Epidermal melanocyte (primary cell): Measurements from ENCODE around the gene HSPB3.
"Not testable (repeated sequence)": the region's sequence is repeated elsewhere in the genome, so short reads cannot be mapped to it uniquely, and the experiment has no call there.

Source experiments
- DNase-seq: peaks from one replicate; pipeline ENCODE4 v3.0.0; 2011; ENCODE audit warnings: low spot score; ENCODE audit not compliant: insufficient read length

HSPB3 gene

GRCh38 chr5:54457094-54457862 lies 1.8 kb downstream of the HSPB3 start:
- peak; percentile 36 for DNase-seq

DNA sequence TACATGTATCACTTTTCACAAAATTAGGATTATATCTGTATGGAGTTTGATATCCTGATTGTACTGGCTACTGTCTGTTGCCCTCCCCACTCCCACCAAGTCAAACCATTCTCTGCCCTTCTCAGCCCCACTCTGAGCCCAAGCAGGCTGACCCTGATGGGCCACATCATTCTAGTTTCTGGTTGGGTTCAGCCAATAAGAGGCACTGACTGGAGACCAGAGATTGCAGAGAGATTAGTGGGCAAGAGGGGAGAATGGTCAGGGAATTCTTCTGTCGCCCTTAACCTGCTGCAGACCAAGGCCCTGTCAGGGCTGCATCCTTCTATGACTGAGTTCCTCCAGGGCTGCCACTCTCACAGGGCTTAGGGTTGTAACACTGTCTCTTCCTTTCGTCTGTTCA lies 2.7 kb downstream of the HSPB3 start:
- no peak for DNase-seq

- DNase-seq, result no peak
Measured at GRCh38 chr5:54460181-54460919, 4.9 kb downstream of the HSPB3 start.

- no peak for DNase-seq
Measured at GRCh38 chr5:54462281-54462680, 6.8 kb downstream of the HSPB3 start.

DNA sequence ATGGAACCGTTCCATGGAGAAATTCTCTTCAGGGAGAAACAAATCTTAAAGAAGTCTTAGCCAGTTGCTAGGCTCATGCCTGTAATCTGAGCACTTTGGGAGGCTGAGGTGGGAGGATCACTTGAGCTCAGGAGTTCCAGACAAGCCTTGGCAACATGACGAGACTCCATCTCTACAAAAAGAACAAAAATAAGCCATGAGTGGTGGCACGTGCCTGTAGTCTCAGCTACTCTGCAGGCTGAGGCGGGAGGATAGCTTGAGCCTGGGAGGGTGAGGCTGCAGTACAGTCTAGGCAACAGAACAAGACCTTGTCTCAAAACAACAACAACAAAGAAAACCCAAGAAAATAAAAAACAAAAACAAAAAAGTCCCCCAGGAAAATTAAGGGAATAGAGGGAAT lies 8.2 kb downstream of the HSPB3 start:
- no peak for DNase-seq

DNA sequence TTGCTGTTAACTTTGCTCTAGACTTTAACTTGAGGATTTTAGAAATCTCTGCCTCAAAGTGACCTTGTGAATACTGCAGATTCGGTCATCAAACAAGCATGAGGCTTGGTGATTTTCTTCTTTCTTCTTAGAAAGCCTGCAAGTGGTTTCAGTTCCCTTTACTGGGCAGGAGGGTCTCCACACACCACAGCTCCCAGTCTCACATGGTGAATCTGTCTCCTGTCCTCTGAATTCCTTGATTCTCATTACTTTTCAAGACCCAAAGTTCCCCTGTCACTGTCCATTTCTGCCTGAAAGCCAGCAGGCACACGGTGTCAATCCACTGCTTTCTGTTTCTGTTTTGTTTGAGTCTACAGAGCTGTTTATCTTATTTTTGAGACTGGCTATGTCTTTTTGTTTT lies 14.1 kb downstream of the HSPB3 start:
- no peak for DNase-seq

DNA sequence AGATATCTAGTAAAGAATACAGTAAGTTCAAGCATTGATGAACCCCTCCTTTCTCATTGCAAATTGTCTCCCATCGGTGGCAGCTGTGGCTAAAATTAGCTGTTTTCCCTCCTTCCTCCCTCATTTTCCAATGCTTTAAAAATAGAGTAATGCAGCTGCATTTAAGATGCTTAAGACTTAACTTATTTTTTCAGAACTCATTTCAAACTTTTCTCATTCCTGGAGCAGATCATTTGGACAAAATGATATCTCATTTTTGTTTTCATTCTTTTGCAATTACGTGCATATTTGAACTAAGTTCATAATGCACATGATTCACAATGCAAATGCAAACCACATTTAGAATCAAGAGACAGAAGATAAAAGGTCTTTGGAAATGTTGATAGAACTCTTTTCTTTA lies 14.6 kb downstream of the HSPB3 start:
- DNase-seq, result no peak

DNA sequence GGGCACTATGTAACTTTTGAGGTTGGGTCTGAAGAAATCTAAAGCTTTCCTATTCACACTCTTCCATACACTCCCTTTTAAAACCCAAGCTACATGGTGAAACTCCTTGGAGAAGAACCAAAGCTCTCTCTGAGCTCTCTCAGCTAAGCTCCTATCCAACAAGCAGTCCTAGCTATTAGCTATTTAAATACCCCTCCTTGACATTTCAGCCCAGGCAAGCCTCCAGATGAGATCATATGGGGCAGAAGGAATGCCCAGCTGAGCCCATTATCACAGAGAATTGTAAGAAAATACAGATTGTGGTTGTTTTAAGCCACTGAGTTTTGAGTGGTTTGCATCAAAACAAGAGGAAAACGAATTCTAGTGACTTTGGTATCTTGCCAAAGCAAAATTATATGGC lies 15.2 kb downstream of the HSPB3 start:
- no peak for DNase-seq

DNA sequence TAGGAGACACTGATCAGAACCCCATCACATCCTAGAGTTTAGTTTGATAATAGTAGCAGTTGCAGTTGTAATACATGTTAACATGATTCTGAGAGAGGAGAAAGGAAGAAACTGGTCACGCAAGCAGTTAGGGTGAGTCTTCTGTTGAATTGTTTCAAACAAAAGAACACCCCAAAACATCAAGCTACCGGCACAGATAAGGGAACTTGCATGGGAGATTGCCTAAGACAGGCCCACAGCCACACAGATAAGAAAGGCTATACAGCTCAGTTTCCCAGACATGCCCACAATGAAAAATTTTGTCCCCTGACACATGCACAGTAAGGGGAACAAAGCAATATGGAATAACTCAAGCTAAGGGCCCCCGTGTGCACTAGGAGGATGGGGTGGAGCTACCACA lies 15.9 kb downstream of the HSPB3 start:
- no peak for DNase-seq

DNA sequence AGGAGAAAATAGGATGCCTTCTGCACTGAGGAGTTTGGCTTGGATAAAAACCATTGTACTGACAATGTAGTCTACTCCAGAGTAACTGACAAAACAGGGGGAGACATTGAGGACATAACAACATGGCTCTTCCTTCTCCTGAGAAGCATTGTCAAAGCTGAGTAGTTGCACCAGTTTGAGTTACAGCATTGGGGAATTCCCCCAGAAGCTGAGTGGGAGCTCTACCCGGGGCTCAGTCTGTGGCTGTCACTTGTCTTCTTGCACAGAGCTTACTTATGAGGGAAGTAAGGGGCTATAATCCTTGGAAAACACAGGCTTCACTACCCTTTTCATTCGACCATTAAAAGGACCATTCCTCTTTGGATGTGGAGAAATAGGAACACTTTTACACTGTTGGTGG lies 21.2 kb downstream of the HSPB3 start:
- no peak for DNase-seq

DNA sequence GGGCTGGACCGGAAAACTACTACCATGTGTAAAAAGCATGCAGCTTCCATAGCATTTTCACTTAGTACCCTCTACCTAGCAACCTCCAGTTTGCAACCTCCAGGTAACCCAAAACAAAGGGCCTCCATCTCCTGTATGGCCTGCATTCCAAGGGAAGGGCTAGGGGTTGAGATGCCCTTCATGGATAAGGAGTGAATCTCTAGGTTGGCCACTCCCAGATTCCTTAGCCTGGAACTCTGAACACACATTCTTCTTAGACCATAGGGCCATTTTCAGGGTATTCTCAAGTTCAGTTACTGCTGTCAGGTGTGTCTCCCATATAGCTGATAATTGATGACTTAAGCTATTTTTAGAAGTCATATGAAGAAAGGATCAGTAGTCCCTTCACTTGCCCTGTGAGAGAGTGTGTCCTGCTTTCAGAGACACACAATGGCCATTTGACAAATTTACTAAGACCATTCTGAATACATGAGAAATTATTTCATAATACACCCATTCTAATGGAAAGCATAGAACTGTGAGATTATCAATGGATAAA lies 22.5 kb downstream of the HSPB3 start:
- DNase-seq, result no peak

GRCh38 chr5:54480296-54480695 lies 24.8 kb downstream of the HSPB3 start:
- no peak for DNase-seq

DNA sequence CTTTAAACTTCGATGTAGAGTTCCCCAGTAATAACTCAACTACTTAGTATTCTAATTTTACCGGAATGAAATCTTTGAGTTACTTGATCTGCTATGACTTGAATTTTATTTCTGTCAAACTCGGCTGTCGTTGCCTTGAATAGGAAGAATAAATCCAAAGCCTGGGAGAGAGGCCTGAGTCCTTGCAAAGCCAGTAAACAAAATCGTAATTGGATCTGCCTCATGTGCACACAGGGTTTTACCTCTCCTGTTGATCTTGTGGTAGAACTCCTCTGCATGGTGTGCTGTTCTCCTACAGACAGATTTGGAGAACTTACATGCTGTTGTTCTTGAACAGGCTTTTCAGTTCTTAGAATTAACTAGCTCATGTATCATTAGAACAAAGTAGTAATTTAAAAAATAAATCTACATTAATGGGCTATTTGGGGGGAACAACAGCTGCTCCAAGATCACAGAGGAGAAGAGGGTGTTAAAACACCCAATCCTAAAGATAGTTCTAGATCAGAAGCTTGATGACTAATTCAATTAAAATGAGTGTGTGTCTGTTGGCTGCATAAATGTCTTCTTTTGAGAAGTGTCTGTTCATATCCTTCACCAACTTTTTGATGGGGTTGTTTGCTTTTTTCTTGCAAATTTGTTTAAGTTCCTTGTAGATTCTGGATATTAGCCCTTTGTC lies 28.9 kb downstream of the HSPB3 start:
- DNase-seq, result no peak

- DNase-seq, result not testable (repeated sequence)
Measured at GRCh38 chr5:54485659-54486058, 30.2 kb downstream of the HSPB3 start.

- DNase-seq, result not testable (repeated sequence)
Measured at GRCh38 chr5:54489648-54489979, 34.1 kb downstream of the HSPB3 start.

- no peak for DNase-seq
Measured at GRCh38 chr5:54491326-54491725, 35.8 kb downstream of the HSPB3 start.

GRCh38 chr5:54492178-54492577 lies 36.7 kb downstream of the HSPB3 start:
- no peak for DNase-seq

GRCh38 chr5:54495027-54495426 lies 39.5 kb downstream of the HSPB3 start:
- no peak for DNase-seq
